ACC112 (cell line): ENCODE measurements around the gene AOC1.

Experiments used
- H2AFZ ChIP-seq: fragments of 200-600 bp; sonication (generic); one replicate; pipeline ENCODE4 v1.6.0; 2017; ENCODE audit warnings: antibody characterized with exemption, low read length; ENCODE audit not compliant: unreplicated experiment
- H3K27ac ChIP-seq: fragments of 200-600 bp; sonication (generic); 2 replicates; pipeline ENCODE4 v1.5.1; 2014; ENCODE audit warnings: low read depth, mild to moderate bottlenecking, antibody characterized with exemption, low read length, moderate library complexity
- H3K27me3 ChIP-seq: fragments of 200-600 bp; sonication (generic); 2 replicates; pipeline ENCODE4 v1.6.1; 2014; ENCODE audit warnings: mild to moderate bottlenecking, antibody characterized with exemption, low read length, moderate library complexity, mixed read lengths; ENCODE audit not compliant: insufficient read depth
- H3K36me3 ChIP-seq: fragments of 200-600 bp; sonication (generic); 2 replicates; pipeline ENCODE4 v1.6.1; 2016; ENCODE audit warnings: mild to moderate bottlenecking, antibody characterized with exemption, low read length, moderate library complexity, mixed read lengths; ENCODE audit not compliant: insufficient read depth
- H3K4me1 ChIP-seq: fragments of 200-600 bp; sonication (generic); one replicate; pipeline ENCODE4 v1.6.1; 2016; ENCODE audit warnings: low read length, mixed read lengths; ENCODE audit not compliant: insufficient read depth, unreplicated experiment, control insufficient read depth
- H3K4me3 ChIP-seq: fragments of 200-600 bp; sonication (generic); 2 replicates; pipeline ENCODE4 v1.5.1; 2014; ENCODE audit warnings: mild to moderate bottlenecking, low read depth, low read length
- H3K79me2 ChIP-seq: fragments of 200-600 bp; sonication (generic); one replicate; pipeline ENCODE4 v1.6.0; 2016; ENCODE audit warnings: low read length; ENCODE audit not compliant: control insufficient read depth, unreplicated experiment, insufficient read depth

AOC1 gene

DNA sequence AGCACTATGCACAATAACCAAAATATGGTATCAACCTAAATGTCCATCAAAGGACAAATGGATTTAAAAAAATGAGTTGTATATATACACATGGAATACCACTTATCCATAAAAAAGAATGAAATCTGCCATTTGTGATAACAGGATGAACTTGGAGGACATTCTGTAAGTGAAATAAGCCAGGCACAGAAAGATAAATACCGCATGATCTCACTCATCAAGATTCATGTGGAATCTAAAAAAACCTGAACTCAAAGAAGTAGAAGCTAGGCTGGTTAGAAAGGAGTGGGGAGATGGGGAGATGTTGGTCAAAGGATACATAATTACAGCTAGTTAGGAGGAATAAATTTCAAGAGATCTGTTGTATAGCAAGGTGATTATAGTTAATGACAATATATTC is 17.3 kb upstream of the AOC1 start:
- no peaks in the 10 kb centered on the region for H3K27me3 ChIP-seq
- no peaks in the 10 kb centered on the region for H3K4me1 ChIP-seq

DNA sequence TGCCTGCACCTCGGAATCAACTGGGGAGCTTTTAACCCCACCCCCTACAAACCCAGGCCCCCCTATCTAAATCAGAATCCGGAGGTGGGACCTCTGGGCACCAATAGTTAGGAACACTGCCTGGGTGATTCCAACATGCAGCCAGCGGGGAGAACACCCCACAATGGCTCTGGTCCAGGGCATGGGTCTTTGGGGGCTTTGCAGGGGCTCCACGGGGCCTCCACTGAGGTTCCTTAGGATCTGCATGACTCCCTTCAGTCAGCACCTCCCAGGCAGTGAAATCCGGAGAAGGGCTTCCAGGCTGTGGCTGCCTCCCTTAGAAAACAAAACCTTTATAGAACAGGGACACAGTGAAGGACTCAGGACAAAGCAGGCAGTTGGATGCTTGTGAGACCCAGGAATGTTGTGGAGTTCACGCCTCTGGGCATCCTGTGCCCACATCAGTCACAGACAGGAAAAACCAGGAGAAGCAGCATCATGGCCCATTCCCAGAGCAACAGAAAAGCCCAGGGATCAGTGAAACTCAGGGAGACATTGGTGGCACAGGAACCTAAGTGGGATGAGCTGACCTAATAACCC is 16.5 kb upstream of the AOC1 start:
- Histone ChIP-seq H2AFZ (no peak overlapping the region), H3K79me2 (no peaks in the 10 kb centered on the region), H3K4me3 (no peak overlapping the region), H3K36me3 (no peaks in the 10 kb centered on the region), H3K27me3 (no peaks in the 10 kb centered on the region), H3K4me1 (no peaks in the 10 kb centered on the region), H3K27ac (no peak overlapping the region)

More for the DNA sequence above, 17.3 kb upstream of the AOC1 start:
- H3K79me2 ChIP-seq: no peaks in the 10 kb centered on the region
- no peak overlapping the region for H3K4me3 ChIP-seq
- no peak overlapping the region for H3K27ac ChIP-seq
- no peak overlapping the region for H2AFZ ChIP-seq
- H3K36me3 ChIP-seq: no peaks in the 10 kb centered on the region

DNA sequence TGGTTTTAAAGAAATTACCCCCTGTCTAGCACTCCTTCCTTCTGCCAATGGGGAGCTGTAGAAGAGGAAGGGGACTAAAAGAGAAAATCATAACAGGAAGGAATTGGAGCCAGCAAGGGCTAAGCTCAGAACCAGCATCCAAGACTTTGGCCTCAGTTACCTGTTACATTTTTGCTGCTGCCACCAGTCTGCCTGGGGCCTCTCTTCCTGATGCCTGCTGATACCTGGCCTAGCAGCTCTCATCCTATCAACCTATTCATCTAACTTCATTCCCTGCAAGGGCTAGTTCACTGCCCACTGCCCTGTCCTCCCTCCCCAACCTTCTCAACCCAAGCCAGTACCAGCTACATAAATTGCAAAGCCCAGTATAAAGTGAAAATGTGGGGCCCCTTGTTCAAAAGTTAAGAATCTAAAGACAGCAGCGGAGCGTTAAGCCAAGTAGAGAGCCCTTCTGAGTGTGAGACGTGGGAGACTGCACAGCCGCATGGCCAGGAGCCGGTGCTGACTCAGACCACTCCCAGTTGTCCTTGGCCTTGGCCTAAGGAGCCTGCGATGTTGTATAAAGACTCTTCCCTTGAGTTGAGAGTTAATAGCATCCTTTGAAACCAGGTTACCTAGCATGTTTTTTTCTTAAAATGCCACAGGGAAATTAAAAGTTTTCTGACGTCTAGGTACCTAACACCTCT is 13.2 kb upstream of the AOC1 start:
- Histone ChIP-seq H3K27me3 (no peaks in the 10 kb centered on the region), H3K36me3 (no peaks in the 10 kb centered on the region), H3K4me1 (no peaks in the 10 kb centered on the region), H3K79me2 (no peaks in the 10 kb centered on the region), H2AFZ (no peak overlapping the region), H3K4me3 (no peak overlapping the region), H3K27ac (no peak overlapping the region)

DNA sequence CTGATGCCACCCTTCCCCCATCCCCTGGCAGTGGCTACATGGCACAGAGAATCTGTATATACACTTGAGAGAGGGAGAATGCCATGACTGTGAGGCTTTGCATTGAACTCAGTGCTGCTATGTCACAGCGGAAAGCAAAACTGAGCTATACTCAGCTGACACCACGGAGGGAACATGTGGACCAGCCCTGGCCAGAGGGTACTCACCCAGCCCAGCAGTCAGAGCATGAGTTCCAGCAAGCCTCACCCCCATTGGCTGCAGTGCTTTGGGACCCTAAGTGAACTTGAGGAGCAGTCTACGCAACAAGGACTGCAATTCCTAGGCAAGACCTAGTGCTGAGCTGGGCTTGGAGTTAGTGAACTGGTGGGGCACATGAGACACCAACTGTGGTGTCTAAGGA is 10.3 kb upstream of the AOC1 start:
- no peak overlapping the region for H3K4me3 ChIP-seq
- H3K79me2 ChIP-seq: no peaks in the 10 kb centered on the region
- H3K27ac ChIP-seq: no peak overlapping the region
- 0 out of 2 replicates have a peak, but pooled peaks cover 3% of the 10 kb centered on the region for H3K27me3 ChIP-seq
- no peaks in the 10 kb centered on the region for H3K4me1 ChIP-seq
- H3K36me3 ChIP-seq: no peaks in the 10 kb centered on the region
- H2AFZ ChIP-seq: no peak overlapping the region

DNA sequence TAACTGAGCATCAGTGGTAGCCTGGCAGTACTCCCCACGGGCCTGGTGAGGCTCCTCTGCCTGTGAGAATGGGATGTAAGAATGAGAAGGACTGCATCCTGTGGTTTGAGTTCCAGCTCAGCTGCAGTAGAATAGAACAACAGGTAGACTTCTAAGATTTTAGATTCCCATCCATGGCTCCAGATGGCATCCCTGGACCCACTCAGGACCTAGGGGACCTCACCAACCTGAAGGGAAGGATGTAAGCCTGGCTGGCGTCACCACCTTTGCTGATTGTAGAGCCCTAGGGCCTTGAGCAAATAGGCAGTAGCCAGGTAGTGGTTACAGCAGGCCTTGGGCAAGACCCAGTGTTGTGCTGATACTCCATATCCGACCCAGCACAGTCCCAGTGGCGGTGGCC is 9.6 kb upstream of the AOC1 start:
- H2AFZ ChIP-seq: no peak overlapping the region
- no peak overlapping the region for H3K4me3 ChIP-seq
- H3K27ac ChIP-seq: no peak overlapping the region
- no peaks in the 10 kb centered on the region for H3K79me2 ChIP-seq
- no peaks in the 10 kb centered on the region for H3K36me3 ChIP-seq
- H3K4me1 ChIP-seq: no peaks in the 10 kb centered on the region
- 0 out of 2 replicates have a peak, but pooled peaks cover 3% of the 10 kb centered on the region for H3K27me3 ChIP-seq

DNA sequence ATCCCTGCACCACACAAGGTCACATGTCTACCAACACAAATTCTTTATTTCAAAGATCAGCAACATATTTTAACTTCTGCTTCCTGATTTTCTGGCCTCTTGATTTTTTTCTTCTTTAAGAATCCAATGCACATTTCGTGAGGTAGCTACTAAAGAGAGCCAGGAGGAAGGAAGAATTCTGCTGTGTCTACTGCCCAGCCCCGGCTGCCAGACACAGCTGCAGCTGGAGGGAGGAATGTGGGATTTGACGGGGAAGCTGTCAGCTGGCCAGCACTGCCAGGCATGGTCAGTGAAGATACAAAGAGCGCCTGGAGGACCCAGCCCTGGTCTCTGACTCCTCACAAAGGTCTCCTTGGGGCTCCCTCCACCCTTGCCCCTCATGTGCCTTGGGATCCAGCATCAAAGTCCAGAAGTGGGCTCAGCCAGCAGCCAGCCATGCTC is 6.9 kb upstream of the AOC1 start:
- Histone ChIP-seq H3K27ac (no peak overlapping the region), H3K4me3 (no peak overlapping the region), H3K27me3 (peaks cover 3% of the 10 kb centered on the region; the same call in 1 of the 2 replicates), H3K79me2 (no peaks in the 10 kb centered on the region), H3K4me1 (no peaks in the 10 kb centered on the region), H3K36me3 (no peaks in the 10 kb centered on the region), H2AFZ (no peak overlapping the region)

DNA sequence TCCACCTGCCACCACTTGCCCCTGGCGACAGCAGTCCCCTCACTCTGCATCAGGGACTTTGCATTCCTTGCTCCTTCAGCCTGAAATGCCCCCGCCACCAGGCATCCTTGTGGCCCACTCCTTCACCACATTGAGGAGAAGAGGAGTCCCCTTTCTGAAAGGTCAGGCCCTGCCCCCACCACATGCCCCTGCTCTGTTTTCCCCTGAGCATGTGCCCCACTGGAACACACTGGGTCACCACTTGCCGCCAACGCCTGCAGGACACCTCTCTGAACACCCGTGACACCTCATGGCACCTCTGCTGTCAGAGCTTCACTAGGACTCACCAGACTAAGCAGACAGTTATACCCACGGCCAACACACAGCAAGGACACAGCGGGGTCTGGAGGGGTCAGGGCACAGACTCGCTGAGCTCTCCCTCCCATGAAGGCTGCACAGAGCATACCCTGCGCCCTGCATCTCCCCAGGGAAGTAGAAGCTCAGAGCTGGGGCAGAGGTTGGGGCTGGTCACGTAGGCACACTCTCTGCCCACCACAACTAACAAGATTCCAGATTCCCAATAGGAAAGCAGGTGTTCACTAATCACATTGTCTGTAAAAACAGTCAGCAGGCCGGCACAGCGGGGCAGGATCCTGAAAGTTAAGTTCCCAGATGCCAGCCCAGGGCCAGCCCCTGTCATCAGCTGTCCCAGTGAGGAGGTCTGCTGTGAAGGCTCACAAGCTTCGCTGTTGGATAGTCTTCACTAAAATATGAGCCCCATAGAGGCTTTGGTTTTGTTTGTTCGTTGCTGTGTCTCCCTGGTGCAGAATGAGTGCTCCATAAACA is 5.8 kb upstream of the AOC1 start:
- Histone ChIP-seq H3K4me3 (no peak overlapping the region), H3K4me1 (no peaks in the 10 kb centered on the region), H3K36me3 (no peaks in the 10 kb centered on the region), H3K27ac (no peak overlapping the region), H3K79me2 (no peaks in the 10 kb centered on the region), H3K27me3 (peaks cover 11% of the 10 kb centered on the region; the same call in 1 of the 2 replicates), H2AFZ (no peak overlapping the region)

DNA sequence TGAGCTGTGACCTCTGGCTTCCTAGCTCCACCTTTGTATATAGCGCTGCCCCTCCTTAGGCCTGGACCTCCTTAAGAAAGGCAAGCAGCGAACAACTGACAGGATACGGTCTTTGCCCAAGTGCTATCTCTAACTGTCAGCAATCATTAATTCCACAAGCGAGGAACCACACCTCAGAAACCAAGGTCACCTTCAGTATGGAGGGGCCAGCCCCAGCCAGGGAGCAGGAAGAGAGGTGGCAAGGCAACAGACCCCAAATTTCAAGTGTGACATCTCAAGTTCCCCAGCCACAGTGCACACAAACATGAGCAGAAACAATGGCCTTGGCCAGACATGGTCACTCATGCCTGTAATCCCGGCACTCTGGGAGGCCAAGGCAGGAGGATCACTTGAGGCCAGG is 4.8 kb upstream of the AOC1 start:
- Histone ChIP-seq H3K27me3 (peaks cover 19% of the 10 kb centered on the region; the same call in 1 of the 2 replicates), H2AFZ (no peak overlapping the region), H3K36me3 (no peaks in the 10 kb centered on the region), H3K27ac (no peak overlapping the region), H3K4me1 (no peaks in the 10 kb centered on the region), H3K4me3 (no peak overlapping the region), H3K79me2 (no peaks in the 10 kb centered on the region)

DNA sequence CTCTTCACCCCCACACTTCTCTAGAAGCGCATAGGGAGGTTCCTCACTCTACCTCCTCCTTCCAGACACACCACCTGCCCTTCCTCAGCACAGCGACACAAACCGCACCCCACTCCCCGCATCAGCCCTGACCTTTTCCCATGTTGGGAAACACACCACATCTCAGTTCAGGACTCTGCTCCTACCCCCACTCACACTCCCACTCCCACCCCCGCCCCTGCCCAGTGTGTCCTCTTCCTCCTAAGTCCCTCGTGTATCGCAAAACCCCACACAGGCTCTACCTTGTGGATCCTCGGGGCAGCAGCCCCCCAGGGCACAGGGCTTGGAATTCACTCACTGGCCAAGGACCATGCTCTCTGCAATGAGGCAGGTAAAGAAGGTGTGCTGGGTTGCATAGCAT is 4.2 kb upstream of the AOC1 start:
- Histone ChIP-seq H3K27ac (no peak overlapping the region), H2AFZ (no peak overlapping the region), H3K27me3 (peaks cover 19% of the 10 kb centered on the region; the same call in 1 of the 2 replicates), H3K79me2 (no peaks in the 10 kb centered on the region), H3K36me3 (no peaks in the 10 kb centered on the region), H3K4me3 (no peak overlapping the region), H3K4me1 (no peaks in the 10 kb centered on the region)

DNA sequence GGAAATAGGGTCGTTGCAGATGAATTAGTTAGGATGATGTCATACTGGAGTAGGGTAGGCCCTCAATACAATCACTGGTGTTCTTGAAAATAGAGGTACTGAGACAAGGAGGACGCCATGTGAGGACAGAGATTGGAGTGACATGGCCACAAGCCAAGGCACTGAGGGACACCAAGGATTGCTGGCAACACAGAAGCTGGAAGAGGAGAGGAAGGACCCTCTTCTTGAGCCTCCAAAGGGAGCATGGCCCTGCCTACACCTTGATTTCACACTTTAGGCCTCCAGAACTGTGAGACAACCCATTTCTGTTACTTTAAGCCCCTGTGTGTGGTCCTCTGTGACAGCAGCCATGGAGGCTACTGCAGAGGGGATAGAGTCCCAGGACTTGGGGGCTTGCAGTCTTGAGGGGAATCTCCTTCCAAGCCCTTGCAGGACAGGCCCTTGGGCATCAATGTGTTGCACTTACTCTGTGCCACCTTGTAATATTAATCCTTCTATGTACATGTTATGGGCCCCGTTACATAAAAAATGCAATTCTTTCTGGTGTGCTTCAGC is 3.7 kb upstream of the AOC1 start:
- no peak overlapping the region for H3K27ac ChIP-seq
- H3K4me1 ChIP-seq: no peaks in the 10 kb centered on the region
- peaks cover 19% of the 10 kb centered on the region; the same call in 1 of the 2 replicates for H3K27me3 ChIP-seq
- H3K4me3 ChIP-seq: no peak overlapping the region
- no peaks in the 10 kb centered on the region for H3K79me2 ChIP-seq
- no peaks in the 10 kb centered on the region for H3K36me3 ChIP-seq
- no peak overlapping the region for H2AFZ ChIP-seq
